ENCODE results near the gene MAP4K3. TPM values are rescaled to one million over a fixed set of nuclear protein-coding genes. Genes with fewer than 3 reads are reported as not detected.

The MAP4K3 gene
- total RNA-seq, 1 experiment from 2014 or later: 21.4 TPM

- no peaks in the 10 kb centered on the region for H3K9me2 ChIP-seq (ENCODE audit: insufficient read depth)
- H3K4me1 ChIP-seq (ENCODE audit: control insufficient read depth in 1 of 2, insufficient read depth in 2 of 2, low read length in 2 of 2): no peaks in the 10 kb centered on the region
- ChIA-PET CTCF (no interaction called here), RAD21 (ENCODE audit: low non-redundant PET in 1 of 2, low total read pairs in 2 of 2, uncharacterized antibody in 2 of 2, unreplicated experiment in 2 of 2) (no interaction called here), POLR2A (no interaction called here)
- H3K9ac ChIP-seq (ENCODE audit: low read length): no peak overlapping the region
- no peaks in the 10 kb centered on the region for H4K20me1 ChIP-seq (ENCODE audit: insufficient read depth)
- H3K4me2 ChIP-seq (ENCODE audit: low read length): no peak overlapping the region
- H3K4me3 ChIP-seq (replicated peaks in 1 of 2; ENCODE audit: low read depth in 1 of 2, low read length in 2 of 2): no peak overlapping the region
- no TSS peak for BruUV-seq (replicated peaks)
- ATAC-seq (no peak), DNase-seq (ENCODE audit: low read depth, low spot score) (no peak)
- no peaks in the 10 kb centered on the region for H3K36me3 ChIP-seq (ENCODE audit: control insufficient read depth in 1 of 2, insufficient read depth in 2 of 2, low read length in 2 of 2)
- H2AFZ ChIP-seq (ENCODE audit: low read depth, low read length, poor library complexity, severe bottlenecking): no peak overlapping the region
- intact Hi-C loops (cut with micrococcal nuclease): no loop called here
- no peaks in the 10 kb centered on the region for H3K27me3 ChIP-seq (ENCODE audit: insufficient read depth, low read length)
- TF ChIP-seq FOSL1 (IDR thresholded peaks at IDR 0.05; ENCODE audit: low read depth) (no peak), ZNF274 (IDR thresholded peaks at IDR 0.05; ENCODE audit: low read depth, low read length) (no peak), SRF (IDR thresholded peaks at IDR 0.05; ENCODE audit: low read depth) (no peak), POLR2AphosphoS5 (IDR thresholded peaks at IDR 0.05; ENCODE audit: low read depth, low read length) (no peak), EGR1 (IDR thresholded peaks at IDR 0.05; ENCODE audit: low read depth) (no peak), SP1 (IDR thresholded peaks at IDR 0.05; ENCODE audit: low read depth) (no peak), CBX3 (IDR thresholded peaks at IDR 0.05; ENCODE audit: low read depth) (no peak), EZH2phosphoT487 (IDR thresholded peaks at IDR 0.05; ENCODE audit: borderline replicate concordance) (no peak), ZFX (IDR thresholded peaks at IDR 0.05) (no peak), CTCF (IDR thresholded peaks at IDR 0.05 in 2 of 3, conservative IDR thresholded peaks at IDR 0.05 in 1 of 3; ENCODE audit: borderline replicate concordance in 1 of 3, insufficient read depth in 1 of 3, low read depth in 2 of 3, low read length in 2 of 3) (no peak), JUND (IDR thresholded peaks at IDR 0.05) (no peak), ELF1 (IDR thresholded peaks at IDR 0.05; ENCODE audit: borderline replicate concordance, low read depth) (no peak)
- TF ChIP-seq, protein P1, sequence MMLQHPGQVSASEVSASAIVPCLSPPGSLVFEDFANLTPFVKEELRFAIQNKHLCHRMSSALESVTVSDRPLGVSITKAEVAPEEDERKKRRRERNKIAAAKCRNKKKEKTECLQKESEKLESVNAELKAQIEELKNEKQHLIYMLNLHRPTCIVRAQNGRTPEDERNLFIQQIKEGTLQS (IDR thresholded peaks at IDR 0.05): no peak
- H3K9me3 ChIP-seq (ENCODE audit: control insufficient read depth in 1 of 2, insufficient read depth in 1 of 2, low read depth in 1 of 2, low read length in 2 of 2): no peaks in the 10 kb centered on the region
- no peak overlapping the region for H3K27ac ChIP-seq (ENCODE audit: low read depth, low read length)
- no peaks in the 10 kb centered on the region for H3K79me2 ChIP-seq (ENCODE audit: insufficient read depth, low read length)
Measured at GRCh38 chr2:39350658-39351057, 86.4 kb downstream of the MAP4K3 start.
